Thoracic aorta (tissue), 2 donors: Measurements from ENCODE around the gene BTBD18. TPM values are rescaled to one million over a fixed set of nuclear protein-coding genes. Genes with fewer than 3 reads are reported as not detected.

ENCODE experiments used
- ATAC-seq: fragments of 150-250 bp; one replicate; pipeline ENCODE4 v1.8.0; 2017; ENCODE audit warnings: low read depth; ENCODE audit not compliant: insufficient number of reproducible peaks, low FRiP score
- DNase-seq: peaks from one replicate; pipeline ENCODE4 v3.0.0-alpha.2; 2020; ENCODE audit warnings: low spot score
- H3K27ac ChIP-seq, 2 donors: fragments of 200-600 bp; sonication (generic); 1 replicate in 1 of 2; 2 replicates in 1 of 2; pipeline ENCODE4 v1.5.1; 2016; ENCODE audit warnings: mild to moderate bottlenecking in 2 of 2, moderate library complexity in 2 of 2
- H3K27me3 ChIP-seq: fragments of 200-600 bp; sonication (generic); replicated peaks from 2 replicates; pipeline ENCODE4 v1.6.0; 2016; ENCODE audit warnings: mild to moderate bottlenecking; ENCODE audit not compliant: insufficient read depth
- H3K36me3 ChIP-seq: fragments of 200-600 bp; sonication (generic); one replicate; pipeline ENCODE4 v1.5.1; 2016
- H3K4me1 ChIP-seq, 2 donors: fragments of 200-600 bp; sonication (generic); 1 replicate in 1 of 2; 2 replicates in 1 of 2; pipeline versions ENCODE4 v1.5.1 to v1.6.0; 2016; ENCODE audit warnings: low read depth in 2 of 2, mild to moderate bottlenecking in 1 of 2; ENCODE audit not compliant: control insufficient read depth in 1 of 2
- H3K4me3 ChIP-seq: fragments of 200-600 bp; sonication (generic); 2 replicates; pipeline ENCODE4 v1.5.1; 2016; ENCODE audit warnings: mild to moderate bottlenecking
- H3K9me3 ChIP-seq: fragments of 200-600 bp; sonication (generic); 2 replicates; pipeline ENCODE4 v1.5.1; 2016
- CTCF ChIP-seq: fragments of 200-600 bp; sonication (generic); IDR thresholded peaks from one replicate; pipeline ENCODE4 v1.5.1; 2019; ENCODE audit warnings: antibody characterized with exemption
- total RNA-seq, 2 donors: library from RNA; depleted of rRNA; stranded (reverse); fragments of >200 nt; gene quantifications; one replicate each; pipeline versions ENCODE4 v1.1.0 to v1.2.3, GENCODE V29; 2016

Gene BTBD18
- total RNA-seq, 2 donors from 2014 or later = not detected

DNA sequence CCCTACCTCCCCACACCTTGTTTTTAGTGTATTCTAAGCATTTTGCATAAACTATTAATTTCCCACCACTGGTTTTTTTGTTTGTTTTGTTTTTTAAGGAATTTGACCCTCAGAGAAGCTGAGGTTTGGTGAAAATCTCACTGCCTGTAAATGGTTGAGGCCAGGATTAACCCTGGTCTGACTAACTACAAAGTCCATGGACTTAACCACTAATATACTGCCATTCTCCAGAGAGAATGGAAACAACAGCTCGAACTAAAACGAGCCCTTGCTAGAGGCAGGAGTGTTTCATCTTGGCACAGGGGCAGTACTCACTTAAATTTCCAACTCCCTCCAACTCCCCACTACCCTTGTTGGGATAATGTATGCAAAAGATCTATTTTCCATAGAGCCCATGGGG lies 12.9 kb upstream of the BTBD18 start:
- TF ChIP-seq CTCF = no peak
- H3K27me3 ChIP-seq = no peaks in the 10 kb centered on the region
- peak overlapping the region; percentile 86 for H3K4me3 ChIP-seq
- H3K9me3 ChIP-seq = no peaks in the 10 kb centered on the region
- peak overlapping the region in 1 of 2 donors; percentile 80 for H3K27ac ChIP-seq
- peaks cover 25 to 49% of the 10 kb centered on the region in 2 donors for H3K4me1 ChIP-seq
- DNase-seq = no peak
- no peaks in the 10 kb centered on the region for H3K36me3 ChIP-seq
- ATAC-seq = no peak

GRCh38 chr11:57764021-57764420 lies 12.4 kb upstream of the BTBD18 start:
- Histone ChIP-seq H3K9me3 (no peaks in the 10 kb centered on the region), H3K36me3 (no peaks in the 10 kb centered on the region), H3K27ac (peak overlapping the region in 1 of 2 donors; percentile 80), H3K4me3 (peak overlapping the region; percentile 86), H3K27me3 (no peaks in the 10 kb centered on the region), H3K4me1 (peaks cover 22 to 43% of the 10 kb centered on the region in 2 donors)
- ATAC-seq (no peak), DNase-seq (no peak)
- TF ChIP-seq CTCF = no peak

GRCh38 chr11:57763568-57763967 lies 11.9 kb upstream of the BTBD18 start:
- peaks cover 22 to 39% of the 10 kb centered on the region in 2 donors for H3K4me1 ChIP-seq
- DNase-seq (no peak), ATAC-seq (no peak)
- no peaks in the 10 kb centered on the region for H3K27me3 ChIP-seq
- no peaks in the 10 kb centered on the region for H3K36me3 ChIP-seq
- H3K27ac ChIP-seq = peak overlapping the region; percentile 5 to 80
- no peaks in the 10 kb centered on the region for H3K9me3 ChIP-seq
- peak overlapping the region; percentile 86 for H3K4me3 ChIP-seq
- TF ChIP-seq CTCF = no peak

GRCh38 chr11:57762235-57762861 lies 10.7 kb upstream of the BTBD18 start:
- Histone ChIP-seq H3K36me3 (no peaks in the 10 kb centered on the region), H3K9me3 (no peaks in the 10 kb centered on the region), H3K4me1 (peaks cover 19 to 34% of the 10 kb centered on the region in 2 donors), H3K27me3 (no peaks in the 10 kb centered on the region), H3K4me3 (peak overlapping the region; percentile 86), H3K27ac (peak overlapping the region; percentile 80 to 88)
- no peak for ATAC-seq
- no peak for TF ChIP-seq CTCF
- DNase-seq = no peak

DNA sequence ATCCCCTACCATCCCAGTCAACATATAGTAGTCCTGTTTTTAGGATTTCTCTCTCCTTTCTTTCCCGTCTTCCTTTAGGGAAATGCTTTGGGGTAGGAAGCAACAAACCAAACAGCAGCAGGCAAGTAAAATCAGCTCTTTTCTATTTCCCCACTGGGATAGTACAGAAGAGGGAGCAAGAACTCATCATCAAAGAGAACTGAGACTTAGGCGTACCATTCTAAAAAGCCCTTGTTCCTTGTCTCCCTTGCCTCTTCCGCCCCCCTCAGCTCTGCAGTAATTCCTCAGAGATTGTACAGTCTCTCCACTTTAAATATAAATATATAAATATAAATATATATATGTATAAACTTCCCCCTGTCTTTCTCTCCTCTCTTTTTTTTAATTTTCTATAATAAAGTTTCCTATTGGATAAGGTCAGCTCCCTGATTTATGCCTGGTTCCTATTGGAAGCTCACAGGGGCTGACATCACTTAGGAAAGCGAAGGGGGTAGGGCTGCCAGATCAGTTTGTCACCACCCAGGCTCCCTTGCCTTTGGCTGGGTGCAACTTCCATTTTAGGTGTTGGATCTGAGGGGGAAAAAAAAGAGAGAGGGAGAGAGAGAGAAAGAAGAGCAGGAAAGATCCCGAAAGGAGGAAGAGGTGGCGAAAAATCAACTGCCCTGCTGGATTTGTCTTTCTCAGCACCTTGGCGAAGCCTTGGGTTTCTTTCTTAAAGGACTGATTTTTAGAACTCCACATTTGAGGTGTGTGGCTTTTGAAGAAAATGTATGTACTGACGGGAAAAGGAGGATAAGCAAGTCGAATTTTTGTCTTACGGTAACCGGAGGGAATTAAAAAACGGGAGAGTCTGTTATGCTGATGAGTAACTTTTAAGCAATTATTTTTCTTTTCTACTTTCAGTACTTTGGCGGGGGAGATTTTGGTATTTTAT lies 9.9 kb upstream of the BTBD18 start, which contains the start of gene CTNND1:
Gene CTNND1, plus strand, starts transcription at position 502 of the 934 bp plus-strand sequence. CDS start 29,677 bp downstream, outside the sequence.
- Histone ChIP-seq H3K4me1 (peaks cover 18 to 27% of the 10 kb centered on the region in 2 donors), H3K27ac (peak within 1 kb of the TSS; percentile 80 to 88), H3K36me3 (no peaks in the 10 kb centered on the region), H3K9me3 (no peaks in the 10 kb centered on the region), H3K27me3 (no peaks in the 10 kb centered on the region), H3K4me3 (peak within 1 kb of the TSS; percentile 86)
- DNase-seq = peak; percentile 74
- ATAC-seq = peak; percentile 99
- TF ChIP-seq CTCF = no peak
